ENCODE measurements around the gene AJUBA. TPM values are rescaled to one million over a fixed set of nuclear protein-coding genes. Genes with fewer than 3 reads are reported as not detected.

The AJUBA gene
- polyA plus RNA-seq, 1 experiment, result 77.0 TPM

- no peak for DNase-seq (ENCODE audit: low read depth, low spot score)
- TF ChIP-seq, protein P1, sequence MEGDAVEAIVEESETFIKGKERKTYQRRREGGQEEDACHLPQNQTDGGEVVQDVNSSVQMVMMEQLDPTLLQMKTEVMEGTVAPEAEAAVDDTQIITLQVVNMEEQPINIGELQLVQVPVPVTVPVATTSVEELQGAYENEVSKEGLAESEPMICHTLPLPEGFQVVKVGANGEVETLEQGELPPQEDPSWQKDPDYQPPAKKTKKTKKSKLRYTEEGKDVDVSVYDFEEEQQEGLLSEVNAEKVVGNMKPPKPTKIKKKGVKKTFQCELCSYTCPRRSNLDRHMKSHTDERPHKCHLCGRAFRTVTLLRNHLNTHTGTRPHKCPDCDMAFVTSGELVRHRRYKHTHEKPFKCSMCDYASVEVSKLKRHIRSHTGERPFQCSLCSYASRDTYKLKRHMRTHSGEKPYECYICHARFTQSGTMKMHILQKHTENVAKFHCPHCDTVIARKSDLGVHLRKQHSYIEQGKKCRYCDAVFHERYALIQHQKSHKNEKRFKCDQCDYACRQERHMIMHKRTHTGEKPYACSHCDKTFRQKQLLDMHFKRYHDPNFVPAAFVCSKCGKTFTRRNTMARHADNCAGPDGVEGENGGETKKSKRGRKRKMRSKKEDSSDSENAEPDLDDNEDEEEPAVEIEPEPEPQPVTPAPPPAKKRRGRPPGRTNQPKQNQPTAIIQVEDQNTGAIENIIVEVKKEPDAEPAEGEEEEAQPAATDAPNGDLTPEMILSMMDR (IDR thresholded peaks at IDR 0.05; ENCODE audit: low read depth, low read length), result no peak
- ChIA-PET CTCF (interaction anchor here (1.7 kb wide), 1 partner anchor 103 kb away, joined by 4 read pairs; no protein-coding TSS in a partner anchor), POLR2A (no interaction called here)
- Histone ChIP-seq H3K27me3 (ENCODE audit: control insufficient read depth, insufficient read depth, low read length) (no peaks in the 10 kb centered on the region), H3K4me3 (ENCODE audit: low read depth, low read length) (no peak overlapping the region), H3K27ac (ENCODE audit: low read depth, low read length) (peak overlapping the region; percentile 34), H3K9me3 (ENCODE audit: control insufficient read depth, insufficient read depth, low read length) (no peaks in the 10 kb centered on the region; the same call in 1 of the 2 replicates)
These were observed 56.0 kb downstream of the AJUBA start for GRCh38 chr14:22926316-22926715.

GRCh38 chr14:22925513-22925912 is 56.8 kb downstream of the AJUBA start:
- Histone ChIP-seq H3K4me3 (ENCODE audit: low read depth, low read length) (no peak overlapping the region), H3K9me3 (ENCODE audit: control insufficient read depth, insufficient read depth, low read length) (no peaks in the 10 kb centered on the region; the same call in 1 of the 2 replicates), H3K27ac (ENCODE audit: low read depth, low read length) (no peak overlapping the region), H3K27me3 (ENCODE audit: control insufficient read depth, insufficient read depth, low read length) (no peaks in the 10 kb centered on the region)
- CTCF ChIA-PET, result no interaction called here
- TF ChIP-seq, protein P1 (IDR thresholded peaks at IDR 0.05; ENCODE audit: low read depth, low read length), result no peak
- POLR2A ChIA-PET, result no interaction called here
- no peak for DNase-seq (ENCODE audit: low read depth, low spot score)

GRCh38 chr14:22923746-22924145 is 58.6 kb downstream of the AJUBA start:
- ChIA-PET POLR2A (no interaction called here), CTCF (interaction anchor here (0.6 to 1.5 kb wide), 2 partner anchors 62 to 353 kb away, joined by 5 to 6 read pairs; no protein-coding TSS in a partner anchor)
- TF ChIP-seq, protein P1 (IDR thresholded peaks at IDR 0.05; ENCODE audit: low read depth, low read length), result no peak
- H3K27ac ChIP-seq (ENCODE audit: low read depth, low read length), result no peak overlapping the region
- no peaks in the 10 kb centered on the region for H3K9me3 ChIP-seq (ENCODE audit: control insufficient read depth, insufficient read depth, low read length)
- no peak for DNase-seq (ENCODE audit: low read depth, low spot score)
- no peaks in the 10 kb centered on the region for H3K27me3 ChIP-seq (ENCODE audit: control insufficient read depth, insufficient read depth, low read length)
- H3K4me3 ChIP-seq (ENCODE audit: low read depth, low read length), result no peak overlapping the region

DNA sequence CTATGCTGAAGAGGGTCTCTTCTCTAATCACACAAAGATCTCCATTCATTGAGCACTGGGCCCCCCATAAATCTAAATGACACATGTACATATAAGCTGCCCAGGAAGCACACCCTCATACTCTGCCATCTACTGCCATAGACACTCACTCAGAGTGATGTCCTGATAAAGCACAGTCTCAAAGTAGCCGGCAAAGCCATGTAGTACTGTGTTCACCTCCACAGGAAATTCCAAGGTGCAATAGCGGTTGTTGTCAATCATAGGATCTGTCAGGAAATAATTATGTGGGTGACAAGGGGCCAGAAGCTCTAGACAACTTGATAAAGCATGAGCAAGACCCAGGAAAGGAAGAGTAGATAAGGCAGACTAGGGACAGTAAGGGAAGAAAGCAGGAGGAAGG is 60.1 kb downstream of the AJUBA start:
- POLR2A ChIA-PET, result no interaction called here
- no peaks in the 10 kb centered on the region for H3K9me3 ChIP-seq (ENCODE audit: control insufficient read depth, insufficient read depth, low read length)
- TF ChIP-seq, protein P1 (IDR thresholded peaks at IDR 0.05; ENCODE audit: low read depth, low read length), result no peak
- H3K4me3 ChIP-seq (ENCODE audit: low read depth, low read length), result no peak overlapping the region
- CTCF ChIA-PET, result no interaction called here
- no peaks in the 10 kb centered on the region for H3K27me3 ChIP-seq (ENCODE audit: control insufficient read depth, insufficient read depth, low read length)
- no peak overlapping the region for H3K27ac ChIP-seq (ENCODE audit: low read depth, low read length)
- DNase-seq (ENCODE audit: low read depth, low spot score), result no peak

Other genes starting within 250 kb of the AJUBA start
- 181 and 198 TPM in 2 replicates for gene OXA1L, start 215.9 kb downstream of the AJUBA start, polyA plus RNA-seq (2011; rRNA removed)
- gene SLC7A7, start 167.1 kb downstream of the AJUBA start, polyA plus RNA-seq (2011; rRNA removed), result 7.5 and 7.7 TPM in 2 replicates
- gene MRPL52, start 152.7 kb downstream of the AJUBA start, polyA plus RNA-seq (2011; rRNA removed), result 71.8 and 78.1 TPM in 2 replicates
- 365 and 448 TPM in 2 replicates for gene MMP14, start 146.0 kb downstream of the AJUBA start, polyA plus RNA-seq (2011; rRNA removed)
- 87.8 and 125 TPM in 2 replicates for gene LRP10, start 110.8 kb downstream of the AJUBA start, polyA plus RNA-seq (2011; rRNA removed)
- gene REM2, start 99.3 kb downstream of the AJUBA start, polyA plus RNA-seq (2011; rRNA removed), result 0.06 and 0.19 TPM in 2 replicates
- gene RBM23, start 63.4 kb downstream of the AJUBA start, polyA plus RNA-seq (2011; rRNA removed), result 46.2 and 47.2 TPM in 2 replicates
- 125 and 133 TPM in 2 replicates for gene PRMT5, start 53.2 kb downstream of the AJUBA start, polyA plus RNA-seq (2011; rRNA removed)
- gene HAUS4, start 25.5 kb downstream of the AJUBA start, polyA plus RNA-seq (2011; rRNA removed), result 22.7 and 25.4 TPM in 2 replicates
- gene C14orf93, start 27.6 kb upstream of the AJUBA start, polyA plus RNA-seq (2011; rRNA removed), result 7.8 and 8.4 TPM in 2 replicates
- 282 and 292 TPM in 2 replicates for gene PSMB5, start 52.3 kb upstream of the AJUBA start, polyA plus RNA-seq (2011; rRNA removed)
- not detected in 2 replicates for gene PSMB11, start 59.7 kb upstream of the AJUBA start, polyA plus RNA-seq (2011; rRNA removed)
- 10.1 and 11.0 TPM in 2 replicates for gene CDH24, start 75.0 kb upstream of the AJUBA start, polyA plus RNA-seq (2011; rRNA removed)
- 158 and 173 TPM in 2 replicates for gene ACIN1, start 112.6 kb upstream of the AJUBA start, polyA plus RNA-seq (2011; rRNA removed)
- 119 and 128 TPM in 2 replicates for gene C14orf119, start 113.0 kb upstream of the AJUBA start, polyA plus RNA-seq (2011; rRNA removed)
- gene CIROP, start 122.4 kb upstream of the AJUBA start, polyA plus RNA-seq (2011; rRNA removed), result 0.07 and 0.12 TPM in 2 replicates
- gene CEBPE, start 136.7 kb upstream of the AJUBA start, polyA plus RNA-seq (2011; rRNA removed), result not detected in 2 replicates
- gene SLC7A8, start 201.1 kb upstream of the AJUBA start, polyA plus RNA-seq (2011; rRNA removed), result 0.78 and 1.4 TPM in 2 replicates

Measured in AG04450 (cell line).